ENCODE results near the gene ADA. TPM values are rescaled to one million over a fixed set of nuclear protein-coding genes. Genes with fewer than 3 reads are reported as not detected.

The ADA gene
- total RNA-seq, 1 experiment from 2014 or later: 5.1 TPM

- Mint-ChIP-seq H3K27me3 (ENCODE audit: insufficient read depth, unreplicated experiment) (no peaks in the 10 kb centered on the region), H3K4me3 (ENCODE audit: unreplicated experiment) (no peak overlapping the region), H3K27ac (ENCODE audit: low read depth, unreplicated experiment) (no peak overlapping the region), H3K4me1 (ENCODE audit: insufficient read depth, unreplicated experiment) (peaks cover 4% of the 10 kb centered on the region), H3K36me3 (ENCODE audit: insufficient read depth, unreplicated experiment) (peaks cover 44% of the 10 kb centered on the region), H3K9me3 (ENCODE audit: unreplicated experiment) (no peaks in the 10 kb centered on the region)
- no TSS peak for BruUV-seq (replicated peaks)
- TF ChIP-seq, protein P1, sequence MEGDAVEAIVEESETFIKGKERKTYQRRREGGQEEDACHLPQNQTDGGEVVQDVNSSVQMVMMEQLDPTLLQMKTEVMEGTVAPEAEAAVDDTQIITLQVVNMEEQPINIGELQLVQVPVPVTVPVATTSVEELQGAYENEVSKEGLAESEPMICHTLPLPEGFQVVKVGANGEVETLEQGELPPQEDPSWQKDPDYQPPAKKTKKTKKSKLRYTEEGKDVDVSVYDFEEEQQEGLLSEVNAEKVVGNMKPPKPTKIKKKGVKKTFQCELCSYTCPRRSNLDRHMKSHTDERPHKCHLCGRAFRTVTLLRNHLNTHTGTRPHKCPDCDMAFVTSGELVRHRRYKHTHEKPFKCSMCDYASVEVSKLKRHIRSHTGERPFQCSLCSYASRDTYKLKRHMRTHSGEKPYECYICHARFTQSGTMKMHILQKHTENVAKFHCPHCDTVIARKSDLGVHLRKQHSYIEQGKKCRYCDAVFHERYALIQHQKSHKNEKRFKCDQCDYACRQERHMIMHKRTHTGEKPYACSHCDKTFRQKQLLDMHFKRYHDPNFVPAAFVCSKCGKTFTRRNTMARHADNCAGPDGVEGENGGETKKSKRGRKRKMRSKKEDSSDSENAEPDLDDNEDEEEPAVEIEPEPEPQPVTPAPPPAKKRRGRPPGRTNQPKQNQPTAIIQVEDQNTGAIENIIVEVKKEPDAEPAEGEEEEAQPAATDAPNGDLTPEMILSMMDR (IDR thresholded peaks at IDR 0.05; ENCODE audit: unreplicated experiment): no peak
- ChIA-PET POLR2A (interaction anchor here (1.0 kb wide), 1 partner anchor 42 kb away, joined by 4 read pairs; no protein-coding TSS in a partner anchor), CTCF (interaction anchor here (0.6 to 1.1 kb wide), 4 partner anchors 18 to 181 kb away, joined by 3 to 6 read pairs (median 3); no protein-coding TSS in a partner anchor)
- intact Hi-C loops (cut with micrococcal nuclease): no loop called here
- no peak for DNase-seq (ENCODE audit: unreplicated experiment)
Observed at GRCh38 chr20:44615169-44615791, 36.2 kb downstream of the ADA start.

DNA sequence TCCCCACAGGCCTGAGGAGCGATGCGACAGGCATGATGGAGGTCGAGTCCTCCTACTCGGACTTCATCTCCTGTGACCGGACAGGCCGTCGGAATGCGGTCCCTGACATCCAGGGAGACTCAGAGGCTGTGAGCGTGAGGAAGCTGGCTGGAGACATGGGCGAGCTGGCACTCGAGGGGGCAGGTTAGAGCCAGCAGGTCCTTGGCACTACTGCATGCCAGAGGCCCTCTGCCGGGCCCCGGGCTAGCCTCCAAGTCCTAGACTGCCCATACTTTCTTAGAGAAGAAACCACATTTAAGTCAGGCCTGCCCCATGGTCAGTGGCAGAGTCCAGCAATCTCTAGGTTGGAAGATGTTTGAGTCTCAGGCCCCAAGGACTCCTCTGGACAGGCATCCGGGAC is 37.0 kb downstream of the ADA start:
- BruUV-seq (replicated peaks): no TSS peak
- CTCF ChIA-PET: interaction anchor here (0.5 to 1.1 kb wide), 6 partner anchors 18 to 534 kb away, joined by 3 read pairs; partner anchors contain the start of gene FITM2
- POLR2A ChIA-PET: interaction anchor here (0.7 kb wide), 1 partner anchor 149 kb away, joined by 3 read pairs; no protein-coding TSS in a partner anchor

DNA sequence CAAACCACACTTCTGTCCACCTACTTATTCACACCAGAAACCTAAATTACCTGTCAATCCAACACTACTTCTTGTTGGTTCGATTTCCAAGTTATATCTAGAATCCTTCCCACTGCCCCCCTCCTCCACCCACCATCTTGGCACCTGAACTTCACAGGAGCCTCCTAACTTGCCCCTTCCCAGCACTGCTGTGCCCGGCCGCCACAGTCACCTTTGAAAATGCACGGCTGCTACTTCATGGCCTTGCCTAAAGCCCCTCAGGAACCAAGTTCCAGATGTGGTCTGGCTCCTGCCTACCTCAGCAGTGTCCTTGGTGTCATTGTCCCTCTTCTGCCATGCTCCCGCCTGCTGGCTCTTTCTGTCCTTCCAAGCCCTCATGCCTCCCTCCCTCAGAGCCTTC is 37.9 kb downstream of the ADA start:
- TF ChIP-seq, protein P1 (IDR thresholded peaks at IDR 0.05; ENCODE audit: unreplicated experiment): no peak
- H3K36me3 Mint-ChIP-seq (ENCODE audit: insufficient read depth, unreplicated experiment): peaks cover 31% of the 10 kb centered on the region
- intact Hi-C loops (cut with micrococcal nuclease): loop anchor here (5.0 kb wide), 1 partner anchor 226 kb away; no protein-coding TSS in a partner anchor
- no peak overlapping the region for H3K4me3 Mint-ChIP-seq (ENCODE audit: unreplicated experiment)
- ChIA-PET CTCF (interaction anchor here (1.3 kb wide), 1 partner anchor 225 kb away, joined by 3 read pairs; no protein-coding TSS in a partner anchor), POLR2A (no interaction called here)
- peaks cover 10% of the 10 kb centered on the region for H3K4me1 Mint-ChIP-seq (ENCODE audit: insufficient read depth, unreplicated experiment)
- no peak overlapping the region for H3K27ac Mint-ChIP-seq (ENCODE audit: low read depth, unreplicated experiment)
- DNase-seq (ENCODE audit: unreplicated experiment): no peak
- BruUV-seq (replicated peaks): no TSS peak
- H3K9me3 Mint-ChIP-seq (ENCODE audit: unreplicated experiment): no peaks in the 10 kb centered on the region
- no peaks in the 10 kb centered on the region for H3K27me3 Mint-ChIP-seq (ENCODE audit: insufficient read depth, unreplicated experiment)

More for the DNA sequence above, 37.0 kb downstream of the ADA start:
- Mint-ChIP-seq H3K36me3 (ENCODE audit: insufficient read depth, unreplicated experiment) (peaks cover 37% of the 10 kb centered on the region), H3K27me3 (ENCODE audit: insufficient read depth, unreplicated experiment) (no peaks in the 10 kb centered on the region), H3K27ac (ENCODE audit: low read depth, unreplicated experiment) (no peak overlapping the region), H3K9me3 (ENCODE audit: unreplicated experiment) (no peaks in the 10 kb centered on the region), H3K4me1 (ENCODE audit: insufficient read depth, unreplicated experiment) (peaks cover 10% of the 10 kb centered on the region), H3K4me3 (ENCODE audit: unreplicated experiment) (no peak overlapping the region)
- no peak for DNase-seq (ENCODE audit: unreplicated experiment)
- intact Hi-C loops (cut with micrococcal nuclease): loop anchor here (5.0 kb wide), 1 partner anchor 227 kb away; no protein-coding TSS in a partner anchor
- TF ChIP-seq, protein P1 (IDR thresholded peaks at IDR 0.05; ENCODE audit: unreplicated experiment): no peak

DNA sequence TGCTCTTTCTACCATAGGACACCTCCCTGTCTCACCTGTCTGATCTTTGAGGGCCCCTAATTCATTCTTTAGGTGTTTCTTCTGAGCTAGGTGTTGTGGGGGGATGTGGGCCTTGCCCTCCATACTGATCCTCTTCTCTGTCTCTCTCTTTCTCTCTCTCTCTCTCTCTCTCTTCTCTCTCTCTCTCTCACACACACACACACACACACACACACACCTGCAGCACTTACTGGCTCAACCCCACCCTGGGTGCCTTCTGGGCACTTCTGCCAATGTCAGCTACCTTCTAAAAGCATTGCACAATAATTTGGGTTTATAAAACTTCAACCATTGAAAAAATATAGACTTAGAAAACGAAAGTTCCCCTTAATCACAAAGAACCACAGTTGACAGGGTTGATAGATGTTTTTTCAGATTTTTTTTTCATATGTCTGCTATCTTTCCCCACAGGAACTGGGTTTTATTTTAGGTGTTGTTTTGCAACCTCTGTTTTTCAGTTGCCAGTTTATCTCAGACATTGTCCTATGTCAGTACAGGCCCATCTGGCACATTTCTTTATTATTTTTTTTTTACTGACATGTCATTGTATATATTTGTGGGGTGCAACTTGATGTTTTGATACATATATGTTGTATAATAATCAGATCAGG is 41.1 kb downstream of the ADA start:
- H3K36me3 Mint-ChIP-seq (ENCODE audit: insufficient read depth, unreplicated experiment): peaks cover 15% of the 10 kb centered on the region
- H3K27ac Mint-ChIP-seq (ENCODE audit: low read depth, unreplicated experiment): peak overlapping the region; percentile 76
- CTCF ChIA-PET: interaction anchor here (0.6 to 3.8 kb wide), 70 partner anchors 8 to 991 kb away, joined by 3 to 80 read pairs (median 5); partner anchors contain the start of genes FITM2, KCNK15, SERINC3 and TTPAL
- BruUV-seq (replicated peaks): no TSS peak
- H3K4me3 Mint-ChIP-seq (ENCODE audit: unreplicated experiment): peak overlapping the region; percentile 58
- DNase-seq (ENCODE audit: unreplicated experiment): peak; percentile 31
- H3K27me3 Mint-ChIP-seq (ENCODE audit: insufficient read depth, unreplicated experiment): no peaks in the 10 kb centered on the region
- POLR2A ChIA-PET: interaction anchor here (0.6 to 4.1 kb wide), 31 partner anchors 20 to 414 kb away, joined by 3 to 43 read pairs (median 6); partner anchors contain the start of genes FITM2, SERINC3 and TTPAL
- intact Hi-C loops (cut with micrococcal nuclease): loop anchor here (5.0 kb wide), 1 partner anchor 223 kb away; no protein-coding TSS in a partner anchor
- TF ChIP-seq, protein P1 (IDR thresholded peaks at IDR 0.05; ENCODE audit: unreplicated experiment): no peak
- peaks cover 10% of the 10 kb centered on the region for H3K4me1 Mint-ChIP-seq (ENCODE audit: insufficient read depth, unreplicated experiment)
- H3K9me3 Mint-ChIP-seq (ENCODE audit: unreplicated experiment): no peaks in the 10 kb centered on the region

All from MCF 10A (cell line).